GM19099 (cell line): Measurements from ENCODE around the gene RAB4A.
A peak's percentile ranks its signal among the peaks of the same experiment; 100 is the strongest.

Experiments
- POLR2A ChIP-seq: IDR thresholded peaks from 3 replicates; pipeline ENCODE4 v1.6.1; 2011; ENCODE audit warnings: low read depth; ENCODE audit not compliant: insufficient read length; ENCODE audit errors: extremely low read depth

The RAB4A gene

GRCh38 chr1:229270547-229271447, at the start of gene RAB4A:
Gene RAB4A, plus strand, starts transcription at chr1:229271111. Its CDS starts 229 bp downstream, at chr1:229271340.
- TF ChIP-seq POLR2A = peak; percentile 78

DNA sequence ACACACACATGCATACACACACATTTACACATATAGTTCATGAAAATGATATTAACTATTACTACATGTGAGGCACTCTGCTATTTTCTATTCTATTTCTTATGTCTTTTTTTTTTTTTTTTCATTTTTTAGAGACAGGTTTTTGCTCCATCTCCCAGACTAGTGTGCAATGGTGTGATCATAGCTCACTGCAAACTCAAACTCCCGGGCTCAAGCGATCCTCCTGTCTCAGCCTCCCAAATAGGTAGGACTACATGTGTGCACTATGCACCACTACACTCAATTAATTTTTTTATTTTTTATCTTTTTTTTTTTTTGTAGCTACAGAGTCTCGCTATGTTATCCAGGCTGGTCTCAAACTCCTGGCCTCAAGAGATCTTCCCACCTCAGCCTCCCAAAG, 48.8 kb upstream of the RAB4A start:
- no peak for TF ChIP-seq POLR2A

DNA sequence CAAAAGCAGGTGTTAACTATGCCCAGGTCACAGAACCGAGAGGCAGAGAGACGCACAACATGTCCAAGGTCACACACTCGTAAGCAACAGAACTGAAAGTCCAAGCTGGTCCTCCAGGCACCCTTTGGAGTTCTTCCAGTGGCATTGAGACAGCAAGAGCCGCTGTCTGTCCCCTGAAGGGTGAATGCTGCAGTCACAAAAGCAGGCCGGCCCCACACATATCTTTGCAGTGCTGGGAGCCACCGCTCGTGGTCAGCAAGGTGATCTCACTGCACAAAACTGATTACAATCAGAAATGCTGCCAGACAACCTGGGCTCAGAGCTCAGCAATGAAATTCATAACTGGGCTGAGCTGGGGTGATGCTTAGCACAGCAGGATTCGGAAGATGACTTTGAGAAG, 47.4 kb upstream of the RAB4A start:
- TF ChIP-seq POLR2A = no peak

- TF ChIP-seq POLR2A = no peak
These were observed 46.6 kb upstream of the RAB4A start for GRCh38 chr1:229224308-229224707.

- no peak for TF ChIP-seq POLR2A
These were observed 45.6 kb upstream of the RAB4A start for GRCh38 chr1:229225331-229225782.

DNA sequence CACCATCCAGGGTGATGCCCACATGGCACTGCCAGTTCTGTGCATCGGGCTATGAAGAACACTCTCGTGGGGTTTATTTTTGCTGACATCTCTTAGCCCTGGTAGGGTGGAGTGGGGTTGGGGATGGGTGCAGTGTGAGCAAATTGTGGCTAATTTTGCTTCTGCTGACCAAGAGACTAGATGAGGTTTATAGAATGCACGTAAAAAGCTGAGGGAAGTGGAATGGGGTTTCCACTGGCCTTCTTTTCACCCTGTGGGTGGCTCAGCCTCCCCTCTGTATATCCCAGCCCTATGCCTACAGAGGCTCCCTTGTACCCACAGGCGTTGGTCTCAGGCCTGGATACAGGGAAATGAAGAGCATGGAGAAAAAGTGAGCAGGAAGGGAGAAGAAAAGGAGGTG, 44.1 kb upstream of the RAB4A start:
- TF ChIP-seq POLR2A = no peak

DNA sequence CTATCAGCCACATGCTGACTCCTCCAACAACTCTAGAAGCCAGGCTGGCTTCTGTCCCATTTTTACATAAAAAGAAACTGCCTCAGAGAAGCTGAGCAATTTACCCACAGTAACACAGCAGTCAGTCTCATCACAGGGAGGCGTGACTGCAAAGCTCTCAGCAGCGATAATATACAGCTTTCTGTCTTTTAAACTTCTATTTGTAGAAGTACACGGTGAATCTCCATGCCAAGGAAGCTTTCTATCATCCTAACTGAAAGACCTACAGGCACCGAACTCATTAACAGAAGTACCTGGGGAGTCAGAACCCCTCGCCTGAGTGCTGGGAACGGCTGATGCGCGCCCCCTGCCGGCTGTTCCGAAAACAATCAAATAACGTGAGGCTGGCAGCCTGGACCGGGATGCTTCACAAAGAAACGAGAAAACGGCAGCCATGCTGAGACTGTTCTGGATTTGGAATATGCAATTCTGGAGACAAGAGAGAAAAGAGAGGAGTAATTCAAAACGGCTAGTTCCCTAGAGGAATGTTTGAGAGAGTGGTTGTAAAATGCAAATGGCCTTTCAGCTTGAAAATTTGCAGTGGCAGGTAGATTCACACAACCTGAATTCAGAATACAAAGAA, 43.5 kb upstream of the RAB4A start:
- TF ChIP-seq POLR2A = no peak

- no peak for TF ChIP-seq POLR2A
These were observed 42.4 kb upstream of the RAB4A start for GRCh38 chr1:229228522-229228921.

DNA sequence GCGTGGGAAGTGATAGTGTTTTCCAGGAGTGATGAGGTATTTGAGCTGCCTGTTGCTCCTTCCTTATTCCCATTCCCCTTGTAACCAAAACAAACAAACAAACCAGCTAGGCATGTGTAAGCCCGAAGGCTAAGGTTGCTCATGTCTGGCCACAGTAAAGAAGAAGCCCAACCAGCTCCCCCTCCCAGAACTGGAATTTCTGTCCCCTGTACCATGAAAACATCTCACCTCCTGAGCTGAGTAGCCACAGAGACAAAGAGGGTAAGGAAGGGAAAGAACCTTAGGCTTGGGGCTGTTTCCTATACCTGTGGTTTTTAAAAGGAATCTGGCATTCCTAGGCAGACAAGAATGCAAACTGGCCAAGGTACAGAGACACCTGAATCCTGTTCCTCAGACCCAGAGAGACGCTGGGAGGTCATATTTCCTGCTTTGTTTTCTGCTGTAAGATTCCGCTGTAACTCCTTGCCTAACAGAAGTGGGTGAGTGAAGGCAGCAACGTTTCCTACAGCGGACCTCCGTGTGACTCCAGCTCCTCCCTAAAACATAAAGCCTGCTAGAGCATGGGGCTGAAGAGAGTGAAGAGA, 41.7 kb upstream of the RAB4A start:
- no peak for TF ChIP-seq POLR2A

GRCh38 chr1:229229721-229230139, 41.2 kb upstream of the RAB4A start:
- TF ChIP-seq POLR2A = no peak

DNA sequence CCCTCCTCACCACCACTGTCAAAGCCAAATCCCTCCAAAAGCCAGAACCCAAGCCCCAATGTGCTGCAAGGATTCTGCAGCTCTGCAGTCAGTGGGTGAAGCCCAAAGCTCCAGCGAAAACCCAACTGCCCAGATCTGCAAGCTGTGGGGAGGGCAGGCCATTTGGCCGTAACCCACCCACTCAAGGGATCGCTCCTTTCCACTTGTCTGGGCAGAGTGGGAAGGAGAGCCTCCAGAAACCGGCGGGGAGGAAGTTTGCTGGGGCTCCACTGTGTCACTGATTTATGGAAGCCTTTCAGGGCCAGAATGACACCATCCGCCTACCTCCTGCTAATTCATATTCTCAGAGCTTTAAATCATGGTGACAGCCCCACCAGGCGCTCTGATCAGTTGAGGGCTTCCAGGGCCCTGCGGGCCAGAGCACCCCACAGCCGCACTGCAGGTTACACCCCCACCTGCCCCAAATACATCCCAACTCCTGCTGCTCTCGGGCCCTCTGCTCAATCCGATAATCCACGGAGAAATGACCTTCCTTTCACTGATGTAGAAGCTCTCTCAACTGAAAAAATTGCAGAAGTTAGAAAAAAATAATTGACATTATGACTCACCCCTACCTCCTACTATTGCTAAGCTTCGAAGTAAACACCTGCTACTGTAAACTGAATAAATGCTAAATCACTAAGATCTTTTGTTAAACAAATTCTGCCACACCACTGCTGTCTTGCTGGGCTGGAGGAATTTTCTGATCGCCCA, 40.6 kb upstream of the RAB4A start:
- no peak for TF ChIP-seq POLR2A

DNA sequence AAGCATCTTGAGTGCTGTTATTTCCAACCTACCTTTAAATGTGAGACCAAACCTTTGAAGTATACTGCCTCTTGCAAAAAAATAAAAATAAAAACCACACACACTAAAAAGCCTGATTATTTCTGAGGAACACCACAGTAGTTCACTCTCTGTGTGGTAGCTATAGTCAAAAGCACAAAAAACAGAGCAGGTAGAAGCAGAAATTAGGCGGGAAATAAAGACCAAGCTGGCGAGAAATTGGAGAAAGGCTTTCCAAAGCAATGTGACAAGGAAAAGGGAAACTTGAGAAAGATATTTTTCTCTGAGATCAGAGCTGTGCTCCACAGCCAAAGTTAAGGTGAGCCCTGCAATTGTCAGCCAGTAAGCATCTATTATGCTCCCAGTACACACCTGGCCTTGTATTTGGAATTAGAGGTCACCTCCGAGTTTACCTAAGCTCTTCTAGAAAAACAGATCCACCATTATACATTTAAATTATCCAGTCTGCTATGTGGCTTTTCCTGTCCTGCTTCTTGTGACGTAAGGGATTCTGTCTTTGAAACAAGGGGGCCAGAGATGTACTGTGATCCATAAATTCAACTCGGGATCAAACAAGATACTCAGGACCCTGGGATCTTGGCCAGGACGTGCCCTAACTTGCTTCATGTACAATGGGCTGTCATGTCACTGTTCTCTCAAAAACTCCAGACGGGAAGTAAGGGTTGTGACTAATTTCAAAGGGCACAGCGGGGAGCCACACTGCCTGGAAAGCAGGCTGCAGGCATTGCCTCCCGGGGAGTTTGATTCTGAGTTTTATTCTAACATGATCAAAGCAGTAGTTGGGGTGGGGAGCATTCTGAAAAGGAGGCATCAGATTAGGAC, 39.8 kb upstream of the RAB4A start:
- no peak for TF ChIP-seq POLR2A

DNA sequence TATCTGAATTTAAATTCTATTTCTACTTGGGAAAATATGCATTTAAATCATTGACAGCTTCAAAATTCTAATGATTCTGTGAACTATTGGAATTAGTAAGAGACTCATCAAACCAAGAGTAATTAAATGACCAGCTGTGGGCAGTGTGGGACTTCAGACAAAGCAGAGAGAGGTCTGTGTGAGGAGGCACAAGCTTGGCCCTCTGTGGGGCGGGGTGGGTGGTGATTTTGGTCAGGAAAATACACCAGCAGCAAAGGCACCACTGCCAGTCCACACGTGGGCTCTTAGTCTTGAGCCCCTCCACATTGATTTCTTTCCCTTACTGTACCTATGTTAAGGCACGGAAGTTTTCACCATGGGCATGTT, 39.2 kb upstream of the RAB4A start:
- TF ChIP-seq POLR2A = no peak

DNA sequence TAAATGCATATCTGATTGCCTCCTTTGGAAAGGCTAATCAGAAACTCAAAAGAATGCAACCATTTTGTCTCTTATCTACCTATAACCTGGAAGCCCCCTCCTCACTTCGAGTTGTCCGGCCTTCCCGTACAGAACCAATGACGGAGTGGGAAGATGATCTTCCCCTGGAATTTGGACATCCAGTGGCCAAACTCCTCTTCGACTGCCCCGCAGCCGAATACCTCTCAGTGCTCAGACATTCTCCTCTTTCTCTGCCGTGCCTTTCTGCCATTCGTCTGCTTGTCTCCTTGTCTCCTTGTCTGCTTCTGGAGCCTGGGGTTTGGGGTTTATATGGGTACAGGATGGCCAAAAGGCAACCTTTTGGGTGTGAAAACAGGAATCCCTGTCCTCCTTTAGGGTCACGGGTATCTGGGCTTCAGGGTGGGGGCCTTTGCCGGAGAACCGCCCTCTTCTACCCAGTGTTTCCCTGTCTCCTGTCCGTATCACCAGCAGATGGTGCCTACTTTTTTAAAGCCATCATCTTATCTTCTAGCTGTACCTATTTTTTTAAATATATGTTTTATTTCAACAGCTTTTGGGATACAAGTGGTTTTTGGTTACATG, 35.9 kb upstream of the RAB4A start:
- TF ChIP-seq POLR2A = no peak
